ENCODE measurements around the gene CPAMD8. TPM values are rescaled to one million over a fixed set of nuclear protein-coding genes. Genes with fewer than 3 reads are reported as not detected.
"Not testable (repeated sequence)": the region's sequence is repeated elsewhere in the genome, so short reads cannot be mapped to it uniquely, and the experiment has no call there.

The CPAMD8 gene
- total and polyA plus RNA-seq, 9 donors = 2.4 to 13.0 (median 7.9) TPM

- DNase-seq = no peak
- H3K4me3 ChIP-seq = no peak overlapping the region
- no peaks in the 10 kb centered on the region for H3K27me3 ChIP-seq
- no peaks in the 10 kb centered on the region for H3K4me1 ChIP-seq (ENCODE audit: insufficient read depth)
- 78 to 91% (median 87%) methylated on average over 1 of the region's 1 CpG for WGBS, 3 donors
- no peaks in the 10 kb centered on the region for H3K36me3 ChIP-seq
- H3K9me3 ChIP-seq = peaks cover 0 to 4% of the 10 kb centered on the region in 2 donors
- no peak overlapping the region for H3K27ac ChIP-seq
- no peak for TF ChIP-seq CTCF (IDR thresholded peaks at IDR 0.05)
- no peak for TF ChIP-seq EP300 (IDR thresholded peaks at IDR 0.05)
- TF ChIP-seq POLR2A (IDR thresholded peaks at IDR 0.05) = no peak
- intact Hi-C loops (cut with DNase I) = no loop called here
Measured at GRCh38 chr19:17021328-17021727, 5.3 kb downstream of the CPAMD8 start.

- intact Hi-C loops (cut with DNase I) = no loop called here
- Histone ChIP-seq H3K4me3 (no peak overlapping the region), H3K4me1 (ENCODE audit: insufficient read depth) (no peaks in the 10 kb centered on the region), H3K27me3 (no peaks in the 10 kb centered on the region), H3K9me3 (peaks cover 0 to 4% of the 10 kb centered on the region in 2 donors), H3K36me3 (no peaks in the 10 kb centered on the region), H3K27ac (no peak overlapping the region)
- no peak for TF ChIP-seq EP300 (IDR thresholded peaks at IDR 0.05)
- no peak for TF ChIP-seq CTCF (IDR thresholded peaks at IDR 0.05)
- TF ChIP-seq POLR2A (IDR thresholded peaks at IDR 0.05) = no peak
- no peak for DNase-seq
- 72 to 90% (median 82%) methylated on average over 2 of the region's 2 CpGs for WGBS, 3 donors
Measured at GRCh38 chr19:17020823-17021222, 5.8 kb downstream of the CPAMD8 start.

GRCh38 chr19:17020385-17020784 lies 6.2 kb downstream of the CPAMD8 start:
- H3K4me1 ChIP-seq (ENCODE audit: insufficient read depth) = no peaks in the 10 kb centered on the region
- no peaks in the 10 kb centered on the region for H3K36me3 ChIP-seq
- H3K9me3 ChIP-seq = peaks cover 0 to 4% of the 10 kb centered on the region in 2 donors
- TF ChIP-seq POLR2A (IDR thresholded peaks at IDR 0.05) = no peak
- H3K4me3 ChIP-seq = no peak overlapping the region
- DNase-seq = no peak
- intact Hi-C loops (cut with DNase I) = no loop called here
- H3K27ac ChIP-seq = no peak overlapping the region
- no peaks in the 10 kb centered on the region for H3K27me3 ChIP-seq

GRCh38 chr19:17014212-17014861 lies 12.3 kb downstream of the CPAMD8 start:
- 72 to 76% (median 75%) methylated on average over 9 of the region's 9 CpGs for whole genome bisulfite sequencing, 3 donors
- not testable (repeated sequence) for H3K27me3 ChIP-seq, H3K9me3 ChIP-seq

GRCh38 chr19:17011485-17011884 lies 15.1 kb downstream of the CPAMD8 start:
- no peaks in the 10 kb centered on the region for H3K27me3 ChIP-seq
- 88 to 95% (median 92%) methylated on average over 16 of the region's 16 CpGs for WGBS, 3 donors
- H3K36me3 ChIP-seq = no peaks in the 10 kb centered on the region
- no peak overlapping the region for H3K4me3 ChIP-seq
- intact Hi-C loops (cut with DNase I) = no loop called here
- no peak for TF ChIP-seq CTCF (IDR thresholded peaks at IDR 0.05)
- DNase-seq = no peak
- H3K4me1 ChIP-seq (ENCODE audit: insufficient read depth) = no peaks in the 10 kb centered on the region
- no peaks in the 10 kb centered on the region for H3K9me3 ChIP-seq
- H3K27ac ChIP-seq = no peak overlapping the region

More at GRCh38 chr19:17014212-17014861, 12.3 kb downstream of the CPAMD8 start:
- H3K4me1 ChIP-seq (ENCODE audit: insufficient read depth); H3K4me3 ChIP-seq; H3K36me3 ChIP-seq; intact Hi-C loops (cut with DNase I); H3K27ac ChIP-seq; DNase-seq: not testable (repeated sequence)

All from ovary (tissue), 9 donors.